Gastrocnemius medialis (tissue), 4 donors: Measurements from ENCODE around the gene LELP1. TPM values are rescaled to one million over a fixed set of nuclear protein-coding genes. Genes with fewer than 3 reads are reported as not detected.
A peak's percentile ranks its signal among the peaks of the same experiment; 100 is the strongest.
"Not testable (repeated sequence)": the region's sequence is repeated elsewhere in the genome, so short reads cannot be mapped to it uniquely, and the experiment has no call there.

ENCODE experiments used
- ATAC-seq, 2 donors: fragments of 150-250 bp; one replicate each; pipeline ENCODE4 v1.9.1; 2016
- DNase-seq, 2 donors: peaks; one replicate each; pipeline ENCODE4 v3.0.0-alpha.2; 2019
- H3K27ac ChIP-seq, 4 donors: fragments of 200-600 bp; sonication (generic); 1 replicate in 1 of 4; 2 replicates in 3 of 4; pipeline ENCODE4 v1.5.1; 2016 to 2018; ENCODE audit warnings: mild to moderate bottlenecking in 2 of 4, moderate library complexity in 1 of 4
- H3K27me3 ChIP-seq, 3 donors: fragments of 200-600 bp; sonication (generic) in 2 of 3; 1 replicate in 1 of 3; 2 replicates in 2 of 3; pipeline versions ENCODE4 v1.5.1 to v1.6.0; 2016 to 2019; ENCODE audit warnings: mild to moderate bottlenecking in 1 of 3, moderate library complexity in 1 of 3
- H3K36me3 ChIP-seq, 2 donors: fragments of 200-600 bp; sonication (generic) in 1 of 2; one replicate each; pipeline ENCODE4 v1.5.1; 2017 to 2018
- H3K4me1 ChIP-seq, 2 donors: fragments of 200-600 bp; sonication (generic) in 1 of 2; one replicate each; pipeline ENCODE4 v1.5.1; 2016 to 2017; ENCODE audit warnings: mild to moderate bottlenecking in 2 of 2
- H3K4me3 ChIP-seq, 4 donors: fragments of 200-600 bp; sonication (generic) in 3 of 4; 1 replicate in 1 of 4; 2 replicates in 3 of 4; pipeline ENCODE4 v1.5.1; 2016 to 2019; ENCODE audit warnings: mild to moderate bottlenecking in 2 of 4
- H3K9me3 ChIP-seq, 3 donors: fragments of 200-600 bp; sonication (generic) in 2 of 3; 1 replicate in 1 of 3; 2 replicates in 2 of 3; pipeline ENCODE4 v1.5.1; 2016 to 2019
- POLR2A ChIP-seq, 2 donors: fragments of 450-650 bp; IDR thresholded peaks; one replicate each; pipeline ENCODE4 v1.6.1; 2017; ENCODE audit warnings: antibody characterized with exemption in 2 of 2, mild to moderate bottlenecking in 2 of 2, moderate library complexity in 2 of 2
- in situ Hi-C, 4 donors: fragments of 200-750 bp; cut with MboI; loops; one replicate each; pipeline versions ENCODE4 v1.15.0 to v1.8.0; 2017; ENCODE audit warnings: low sequenced_read_pairs in 4 of 4
- intact Hi-C: fragments of 100-400 bp; cut with DNase I; formaldehyde crosslinking; loops from one replicate; pipeline ENCODE4 v1.15.1; 2023; ENCODE audit warnings: low total_unique reads
- total RNA-seq, 4 donors: library from RNA; depleted of rRNA; stranded (reverse); fragments of >200 nt; gene quantifications; one replicate each; pipeline versions ENCODE4 v1.1.0 to v1.2.3, GENCODE V29; 2016
- TF ChIP-seq, protein P1 (sequence below), 5 experiments: fragments of 450-650 bp in 3 of 5; fragments of 200-600 bp in 2 of 5; sonication (generic) in 2 of 5; IDR thresholded peaks in 4 of 5; conservative IDR thresholded peaks in 1 of 5; 1 replicate in 4 of 5; 2 replicates in 1 of 5; pipeline ENCODE4 v1.5.1; 2016 to 2019; ENCODE audit warnings: antibody characterized with exemption in 5 of 5, mild to moderate bottlenecking in 3 of 5, moderate library complexity in 3 of 5

Gene LELP1
- total RNA-seq, 4 donors from 2014 or later = not detected

DNA sequence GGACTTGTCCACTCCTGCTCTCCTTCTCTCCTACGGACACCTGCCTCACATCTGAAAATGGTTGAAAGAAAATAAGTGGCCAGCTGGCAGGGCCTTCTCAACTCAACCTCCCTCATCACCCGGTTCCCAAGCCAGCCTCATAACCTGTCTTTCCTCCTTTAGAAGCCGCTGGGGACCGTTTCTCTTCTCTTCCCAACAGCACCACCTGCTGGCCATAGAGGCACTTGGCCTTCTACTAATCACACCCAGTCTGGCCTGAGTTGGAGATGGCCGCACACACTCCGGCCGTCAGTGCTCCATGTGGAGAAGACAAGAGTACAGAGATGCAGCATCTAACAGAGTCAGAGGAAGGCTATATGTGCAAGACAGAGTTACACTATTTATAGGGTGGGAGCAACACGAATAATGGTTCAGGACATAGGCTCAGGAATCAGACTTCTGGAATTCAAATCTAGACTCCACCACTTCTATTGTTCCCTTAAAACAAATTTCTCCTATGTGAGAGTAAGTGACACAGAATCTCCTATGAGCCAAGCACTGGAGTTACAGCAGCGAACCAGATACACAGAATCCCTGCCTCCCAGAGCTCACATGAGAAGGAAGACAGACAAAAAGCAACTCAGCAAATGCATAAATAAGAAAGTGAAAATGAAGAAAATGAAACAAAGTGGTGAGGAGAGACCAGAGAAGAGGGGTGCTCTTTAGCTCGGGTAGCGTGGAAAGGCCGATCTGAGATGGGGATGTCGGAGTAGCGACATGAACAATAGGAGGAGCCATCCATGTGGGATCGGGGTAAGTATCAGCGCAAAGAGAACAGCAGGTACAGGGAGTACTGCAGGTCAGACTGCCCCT is 20.0 kb downstream of the LELP1 start:
- peak; percentile 42 to 68 for ATAC-seq
- intact Hi-C loops, H3K36me3 ChIP-seq, H3K4me3 ChIP-seq, in situ Hi-C loops, H3K27me3 ChIP-seq, H3K4me1 ChIP-seq, H3K27ac ChIP-seq, H3K9me3 ChIP-seq: not testable (repeated sequence)
- TF ChIP-seq, protein P1, sequence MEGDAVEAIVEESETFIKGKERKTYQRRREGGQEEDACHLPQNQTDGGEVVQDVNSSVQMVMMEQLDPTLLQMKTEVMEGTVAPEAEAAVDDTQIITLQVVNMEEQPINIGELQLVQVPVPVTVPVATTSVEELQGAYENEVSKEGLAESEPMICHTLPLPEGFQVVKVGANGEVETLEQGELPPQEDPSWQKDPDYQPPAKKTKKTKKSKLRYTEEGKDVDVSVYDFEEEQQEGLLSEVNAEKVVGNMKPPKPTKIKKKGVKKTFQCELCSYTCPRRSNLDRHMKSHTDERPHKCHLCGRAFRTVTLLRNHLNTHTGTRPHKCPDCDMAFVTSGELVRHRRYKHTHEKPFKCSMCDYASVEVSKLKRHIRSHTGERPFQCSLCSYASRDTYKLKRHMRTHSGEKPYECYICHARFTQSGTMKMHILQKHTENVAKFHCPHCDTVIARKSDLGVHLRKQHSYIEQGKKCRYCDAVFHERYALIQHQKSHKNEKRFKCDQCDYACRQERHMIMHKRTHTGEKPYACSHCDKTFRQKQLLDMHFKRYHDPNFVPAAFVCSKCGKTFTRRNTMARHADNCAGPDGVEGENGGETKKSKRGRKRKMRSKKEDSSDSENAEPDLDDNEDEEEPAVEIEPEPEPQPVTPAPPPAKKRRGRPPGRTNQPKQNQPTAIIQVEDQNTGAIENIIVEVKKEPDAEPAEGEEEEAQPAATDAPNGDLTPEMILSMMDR (IDR thresholded peaks at IDR 0.05 in 4 of 5, conservative IDR thresholded peaks at IDR 0.05 in 1 of 5) = peak in 3 of 5 experiments; percentile 29 to 55 (median 41)
- peak in 1 of 2 donors; percentile 20 for DNase-seq

DNA sequence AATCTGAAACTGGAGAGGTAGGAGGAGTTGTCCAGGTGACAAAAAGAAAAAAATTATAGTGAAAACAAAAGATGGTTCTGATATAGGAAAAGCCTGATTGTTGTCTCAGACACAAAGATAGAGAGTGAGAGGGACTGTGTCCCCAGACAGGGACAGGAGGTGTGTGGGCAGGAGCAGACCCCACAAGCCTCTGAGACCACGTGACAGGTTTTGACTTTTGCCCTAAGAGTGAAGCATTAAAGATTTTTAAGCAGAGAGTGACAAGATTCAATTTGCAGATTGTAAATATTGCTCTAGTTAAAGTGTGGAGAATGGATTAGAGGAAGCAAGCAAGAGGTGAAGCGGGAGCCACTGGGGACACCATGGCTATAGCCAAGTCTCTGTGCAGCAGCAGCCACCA is 24.6 kb downstream of the LELP1 start:
- in situ Hi-C loops = no loop called here
- no peaks in the 10 kb centered on the region for H3K36me3 ChIP-seq
- no peak for DNase-seq

DNA sequence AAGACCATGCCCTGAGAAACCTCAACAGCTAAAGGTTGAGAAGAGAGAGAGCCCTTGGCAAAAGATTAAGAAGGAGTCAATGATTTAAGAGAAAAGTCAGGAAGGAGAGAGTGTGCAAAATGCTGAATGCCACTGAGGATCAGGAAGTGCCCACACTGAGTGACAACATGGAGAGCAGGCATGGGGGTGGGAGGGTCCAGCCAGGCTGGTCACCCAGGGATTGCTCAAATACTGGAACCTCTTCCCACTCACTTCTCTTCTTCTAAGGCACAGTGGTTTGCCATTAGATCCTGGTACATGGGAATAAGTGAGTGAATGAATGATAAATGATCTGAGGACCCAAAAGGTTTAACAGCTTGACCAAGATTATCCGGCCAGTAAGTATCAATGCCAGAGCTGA is 25.3 kb downstream of the LELP1 start:
- no peak overlapping the region for H3K27ac ChIP-seq
- H3K9me3 ChIP-seq = no peaks in the 10 kb centered on the region
- TF ChIP-seq, protein P1 (IDR thresholded peaks at IDR 0.05 in 4 of 5, conservative IDR thresholded peaks at IDR 0.05 in 1 of 5) = no peak
- TF ChIP-seq POLR2A (IDR thresholded peaks at IDR 0.05) = no peak
- DNase-seq (no peak), ATAC-seq (no peak)
- intact Hi-C loops (no loop called here), in situ Hi-C loops (no loop called here)
- H3K4me3 ChIP-seq = no peak overlapping the region
- H3K27me3 ChIP-seq = peaks cover 0 to 6% (median 0%) of the 10 kb centered on the region in 3 donors
- H3K36me3 ChIP-seq = no peaks in the 10 kb centered on the region
- no peaks in the 10 kb centered on the region for H3K4me1 ChIP-seq

More for the DNA sequence above, 24.6 kb downstream of the LELP1 start:
- intact Hi-C loops = no loop called here
- no peak for TF ChIP-seq POLR2A (IDR thresholded peaks at IDR 0.05)
- TF ChIP-seq, protein P1 (IDR thresholded peaks at IDR 0.05 in 4 of 5, conservative IDR thresholded peaks at IDR 0.05 in 1 of 5) = no peak
- Histone ChIP-seq H3K4me3 (no peak overlapping the region), H3K27me3 (peaks cover 0 to 6% (median 0%) of the 10 kb centered on the region in 3 donors), H3K27ac (no peak overlapping the region), H3K4me1 (no peaks in the 10 kb centered on the region), H3K9me3 (no peaks in the 10 kb centered on the region)
- no peak for ATAC-seq

DNA sequence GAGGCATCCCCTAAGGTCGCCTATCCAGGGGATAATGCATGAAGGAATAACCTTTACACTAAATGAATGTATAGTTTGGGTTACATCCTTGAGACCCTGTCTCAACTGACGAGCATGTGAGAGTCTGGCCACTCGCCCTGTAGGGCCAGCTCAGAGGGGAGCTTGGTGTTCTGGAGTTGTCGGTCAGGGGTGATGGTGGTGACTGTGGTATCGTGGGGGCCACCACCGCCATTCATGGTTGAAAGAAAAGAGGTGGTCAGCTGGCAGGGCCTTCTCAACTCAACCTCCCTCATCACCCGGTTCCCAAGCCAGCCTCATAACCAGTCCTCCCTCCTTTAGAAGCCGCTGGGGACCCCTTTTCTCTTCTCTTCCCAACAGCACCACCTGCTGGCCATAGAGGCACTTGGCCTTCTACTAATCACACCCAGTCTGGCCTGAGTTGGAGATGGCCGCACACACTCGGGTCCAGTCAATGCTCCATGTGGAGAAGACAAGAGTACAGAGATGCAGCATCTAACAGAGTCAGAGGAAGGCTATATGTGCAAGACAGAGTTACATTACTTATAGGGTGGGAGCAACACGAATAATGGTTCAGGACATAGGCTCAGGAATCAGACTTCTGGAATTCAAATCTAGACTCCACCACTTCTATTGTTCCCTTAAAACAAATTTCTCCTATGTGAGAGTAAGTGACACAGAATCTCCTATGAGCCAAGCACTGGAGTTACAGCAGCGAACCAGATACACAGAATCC is 26.0 kb downstream of the LELP1 start:
- H3K4me3 ChIP-seq, intact Hi-C loops: not testable (repeated sequence)
- TF ChIP-seq, protein P1 (IDR thresholded peaks at IDR 0.05 in 4 of 5, conservative IDR thresholded peaks at IDR 0.05 in 1 of 5) = peak in 1 of 5 experiments; percentile 26

More for the DNA sequence above, 26.0 kb downstream of the LELP1 start:
- in situ Hi-C loops, H3K9me3 ChIP-seq, H3K27me3 ChIP-seq, DNase-seq, ATAC-seq, H3K4me1 ChIP-seq, H3K36me3 ChIP-seq, H3K27ac ChIP-seq: not testable (repeated sequence)
